Ovary (tissue), 3 donors: Measurements from ENCODE around the gene SLAIN2.

Experiments used
- CTCF ChIP-seq, 3 donors: fragments of 450-650 bp in 2 of 3; fragments of 200-600 bp in 1 of 3; IDR thresholded peaks; one replicate each; pipeline versions ENCODE4 v1.5.1 to v1.8.0; 2016 to 2022; ENCODE audit warnings: antibody characterized with exemption in 3 of 3, mild to moderate bottlenecking in 1 of 3
- POLR2A ChIP-seq: fragments of 450-650 bp; IDR thresholded peaks from one replicate; pipeline ENCODE4 v1.6.1; 2017; ENCODE audit warnings: antibody characterized with exemption, mild to moderate bottlenecking, moderate library complexity
- donor health status: DM: no; HTN: no; CAD: no.

GRCh38 chr4:48429709-48430474 is 88.6 kb downstream of the SLAIN2 start:
- TF ChIP-seq CTCF (IDR thresholded peaks at IDR 0.05) (no peak), POLR2A (no peak)
